ENCODE data around the gene DCK. TPM values are rescaled to one million over a fixed set of nuclear protein-coding genes. Genes with fewer than 3 reads are reported as not detected.

DCK gene
- total and polyA plus RNA-seq, 9 of the 15 experiments (the other 6 are each of a cell fraction or from before 2014, with no cell fraction given) = 11.3 to 25.8 (median 19.6) TPM

GRCh38 chr4:71045256-71045655, 51.8 kb downstream of the DCK start:
- Histone ChIP-seq H3K36me3 (ENCODE audit: control insufficient read depth, insufficient read depth, low read length) (no peaks in the 10 kb centered on the region), H2AFZ (ENCODE audit: low read depth, low read length) (no peak overlapping the region), H3K27me3 (ENCODE audit: control insufficient read depth in 2 of 2, insufficient read depth in 2 of 2, low read length in 2 of 2) (peaks cover 0 to 9% of the 10 kb centered on the region in 2 experiments; a peak in 1 of 5 replicates), H3K4me2 (ENCODE audit: insufficient read depth, low read length) (no peak overlapping the region), H3K9ac (ENCODE audit: insufficient read depth in 1 of 2, low read depth in 2 of 2, low read length in 2 of 2) (no peak overlapping the region), H3K9me1 (ENCODE audit: control insufficient read depth, insufficient read depth, low read length) (no peaks in the 10 kb centered on the region), H3K9me3 (replicated peaks; ENCODE audit: control insufficient read depth, insufficient read depth, low read depth, low read length) (no peaks in the 10 kb centered on the region), H3K27ac (ENCODE audit: extremely low read depth, low read depth, low read length) (no peak overlapping the region), H3K4me1 (replicated peaks in 1 of 2; ENCODE audit: control insufficient read depth in 2 of 2, insufficient read depth in 2 of 2, low read length in 2 of 2) (no peaks in the 10 kb centered on the region; a peak in 1 of 5 replicates), H4K20me1 (replicated peaks; ENCODE audit: control insufficient read depth, insufficient read depth, low read length) (no peaks in the 10 kb centered on the region), H3K4me3 (no peak overlapping the region), H3K79me2 (ENCODE audit: control insufficient read depth, insufficient read depth, low read length) (no peaks in the 10 kb centered on the region)
- no TSS peak for BruUV-seq (replicated peaks)
- CTCF ChIA-PET (ENCODE audit: low intra/inter-chr PET ratio) = no interaction called here
- DNase-seq (ENCODE audit: extremely low read depth in 1 of 4, low spot score in 3 of 4) (no peak), ATAC-seq (no peak; the same call in 2 of the 3 replicates), FAIRE-seq (no peak)
- 10% methylated on average over 4 of the region's 4 CpGs for WGBS (ENCODE audit: insufficient coverage, low coverage, missing lambda C conversion rate)
- TF ChIP-seq PRDM10 (IDR thresholded peaks at IDR 0.05; ENCODE audit: partially characterized antibody) = peak; percentile 73
- no peak for TF ChIP-seq TAF15 (IDR thresholded peaks at IDR 0.05; ENCODE audit: low read depth, low read length)
- no peak for TF ChIP-seq NR3C1 (CRISPR knock-in tag; IDR thresholded peaks at IDR 0.05)
- POLR2A ChIA-PET = interaction anchor here (2.1 kb wide), 1 partner anchor 10 kb away, joined by 4 read pairs; no protein-coding TSS in a partner anchor
- in situ Hi-C loops (cut with MboI) = no loop called here
- intact Hi-C loops (cut with micrococcal nuclease) = no loop called here
